RCC 7860 (cell line): ENCODE data around the gene RFWD3.
"Not testable (repeated sequence)": the region's sequence is repeated elsewhere in the genome, so short reads cannot be mapped to it uniquely, and the experiment has no call there.

Experiments
- DNase-seq: peaks from one replicate; pipeline ENCODE4 v3.0.0-alpha.2; 2015; ENCODE audit warnings: low spot score
- FAIRE-seq: peaks from 2 replicates; lab custom pipeline; 2012; peaks lifted over from hg19 to GRCh38; lab: Jason Lieb, UNC

Gene RFWD3

GRCh38 chr16:74666425-74667254 lies at the start of gene RFWD3:
RFWD3 (minus strand) TSS chr16:74666877; CDS start chr16:74661449, 5,428 bp downstream.
- DNase-seq (peak; percentile 98), FAIRE-seq (peak; percentile 95)

DNA sequence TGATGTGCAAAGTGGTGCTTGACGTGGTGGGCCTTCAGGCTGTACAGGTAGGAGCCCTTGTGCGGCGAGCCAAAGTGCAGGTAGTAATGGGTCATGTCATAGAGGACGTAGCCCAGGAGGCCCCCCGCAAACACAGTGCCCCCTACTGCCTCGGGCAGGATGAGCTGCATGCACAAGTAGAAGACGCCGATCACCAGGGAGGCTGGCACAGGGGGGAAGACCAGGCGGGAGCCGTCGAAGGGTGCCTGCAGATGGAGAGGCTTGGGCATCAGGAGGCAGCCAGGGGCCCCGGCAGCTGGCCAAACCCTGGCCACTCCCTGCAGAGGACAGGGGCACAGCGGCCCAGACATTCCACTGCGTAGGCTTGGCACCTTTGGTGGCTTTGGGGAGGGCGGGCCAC lies 49.7 kb upstream of the RFWD3 start:
- no peak for FAIRE-seq
- DNase-seq, result no peak

DNA sequence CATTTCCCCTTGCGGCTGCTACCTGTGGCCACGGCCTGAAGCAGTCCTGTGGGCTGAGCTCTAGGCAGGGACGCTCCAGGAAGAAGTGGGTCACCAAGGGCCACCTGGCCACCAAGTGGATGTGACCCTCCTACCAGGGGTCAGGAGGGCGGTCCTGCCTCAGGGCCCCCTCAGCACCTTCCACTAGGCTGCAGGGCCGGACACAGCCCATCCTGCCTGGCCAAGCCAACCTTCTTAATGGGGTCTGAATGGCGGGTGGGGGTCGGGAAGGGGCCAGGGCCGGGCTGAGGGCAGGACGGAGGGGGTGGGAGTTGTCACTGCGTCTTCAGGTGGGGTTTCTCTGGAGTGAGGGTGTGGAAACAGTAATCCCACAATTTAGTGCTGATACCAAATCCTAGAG lies 47.2 kb upstream of the RFWD3 start:
- no peak for DNase-seq
- FAIRE-seq, result no peak

GRCh38 chr16:74713325-74713724 lies 46.6 kb upstream of the RFWD3 start:
- DNase-seq (no peak), FAIRE-seq (no peak)

DNA sequence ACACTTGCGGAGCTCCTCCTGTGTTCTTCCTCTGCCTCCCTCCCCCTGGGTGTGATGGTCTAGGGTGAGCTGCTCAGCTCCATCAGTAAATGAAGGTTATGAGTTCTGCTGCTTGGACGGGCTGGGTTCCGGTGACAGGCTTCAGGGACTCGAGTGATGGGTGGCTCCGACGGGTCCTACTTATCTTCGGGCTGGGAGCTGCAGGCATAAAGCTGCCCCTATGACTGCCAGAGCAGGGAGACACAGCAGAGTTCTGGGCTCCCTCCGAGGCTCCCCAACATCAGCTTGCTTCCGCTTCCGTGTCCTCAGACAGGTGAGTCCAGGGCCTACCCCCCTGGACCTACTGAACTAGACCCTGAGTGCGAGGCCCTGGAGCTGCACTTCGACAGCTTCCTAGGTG lies 45.3 kb upstream of the RFWD3 start:
- no peak for FAIRE-seq
- DNase-seq, result no peak

- DNase-seq (no peak), FAIRE-seq (no peak)
Measured at GRCh38 chr16:74710401-74710800, 43.7 kb upstream of the RFWD3 start.

DNA sequence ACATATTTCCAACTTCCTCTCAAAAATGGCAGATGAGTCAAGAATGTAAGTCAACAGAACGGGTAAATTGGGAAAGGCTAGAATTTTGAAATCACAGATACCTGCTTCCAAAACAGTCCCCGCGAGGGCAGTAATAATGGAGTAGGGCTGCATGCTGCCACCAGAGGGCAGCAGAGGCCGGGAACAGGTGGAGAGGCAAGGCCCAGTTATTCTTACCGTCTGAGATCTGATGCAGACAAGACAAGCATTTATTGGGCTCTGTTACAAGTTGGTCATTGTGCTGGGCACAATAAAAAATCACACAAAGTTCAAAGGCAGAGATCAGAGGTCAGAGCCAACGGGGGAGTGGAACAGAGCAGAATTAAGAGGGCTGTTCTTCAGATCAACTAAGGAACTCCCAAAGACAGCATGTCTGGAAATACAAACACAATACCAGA lies 42.8 kb upstream of the RFWD3 start:
- DNase-seq (peak; percentile 39), FAIRE-seq (no peak)

DNA sequence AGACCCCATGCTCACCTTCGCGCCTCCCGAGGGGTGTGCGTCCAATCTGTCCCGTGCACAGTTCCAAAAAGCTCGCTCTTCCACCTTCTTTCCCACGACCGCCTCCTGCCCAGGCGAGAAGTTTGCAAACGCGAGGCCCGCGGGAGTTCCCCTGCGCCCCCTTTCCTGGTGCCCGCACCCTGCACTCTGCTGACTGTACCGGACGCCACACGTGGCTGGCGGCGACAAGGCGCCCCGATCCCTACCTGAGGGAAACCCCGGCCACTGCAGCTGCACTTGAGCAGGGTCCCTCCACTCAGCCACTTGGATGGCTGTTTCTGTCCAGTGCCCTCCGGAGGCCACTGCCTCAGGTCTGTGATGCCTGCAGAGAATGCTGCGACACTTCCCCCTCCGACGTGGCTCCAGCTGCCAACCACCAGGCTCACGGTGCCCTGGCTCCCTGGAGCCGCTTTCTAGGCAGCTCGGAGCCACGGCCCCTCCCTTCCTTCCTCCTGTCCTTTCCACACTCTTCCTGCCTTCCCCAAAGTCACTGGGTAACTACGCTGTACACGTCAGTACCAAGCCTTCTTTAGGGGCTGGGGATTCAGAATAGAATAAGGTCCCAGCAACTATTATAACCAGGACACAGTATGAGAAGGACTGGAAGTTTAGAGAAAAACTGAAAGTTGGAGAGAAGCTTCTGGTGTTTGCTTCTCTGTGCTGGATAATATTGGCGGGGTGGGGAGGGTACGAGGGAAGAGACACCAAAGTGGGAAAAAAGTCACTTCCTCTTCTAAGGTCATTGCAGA lies 34.0 kb upstream of the RFWD3 start, which contains the start of gene MLKL:
Gene MLKL, minus strand, starts transcription at position 425 of the 788 bp plus-strand sequence. CDS start 5,105 bp downstream, outside the sequence.
- FAIRE-seq (no peak), DNase-seq (peak; percentile 71)

DNA sequence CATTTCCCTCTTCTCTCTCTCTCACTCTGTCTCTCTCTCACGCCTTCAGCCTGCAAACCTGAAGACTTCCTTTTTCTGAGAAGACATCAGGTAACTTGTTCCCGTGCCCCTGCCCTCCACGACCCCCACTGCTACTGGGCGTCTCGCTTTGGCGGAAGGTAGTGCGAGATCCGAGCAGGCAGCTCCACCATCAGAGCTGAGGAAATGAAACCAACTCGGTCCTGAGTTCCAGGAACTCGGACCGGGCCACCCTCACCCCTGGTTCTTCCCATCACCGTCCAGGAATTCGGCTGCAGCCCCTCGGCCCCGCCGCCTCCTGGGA lies 33.4 kb upstream of the RFWD3 start:
- DNase-seq (peak; percentile 11), FAIRE-seq (no peak)

- FAIRE-seq (no peak), DNase-seq (no peak)
Measured at GRCh38 chr16:74699666-74700065, 33.0 kb upstream of the RFWD3 start.

DNA sequence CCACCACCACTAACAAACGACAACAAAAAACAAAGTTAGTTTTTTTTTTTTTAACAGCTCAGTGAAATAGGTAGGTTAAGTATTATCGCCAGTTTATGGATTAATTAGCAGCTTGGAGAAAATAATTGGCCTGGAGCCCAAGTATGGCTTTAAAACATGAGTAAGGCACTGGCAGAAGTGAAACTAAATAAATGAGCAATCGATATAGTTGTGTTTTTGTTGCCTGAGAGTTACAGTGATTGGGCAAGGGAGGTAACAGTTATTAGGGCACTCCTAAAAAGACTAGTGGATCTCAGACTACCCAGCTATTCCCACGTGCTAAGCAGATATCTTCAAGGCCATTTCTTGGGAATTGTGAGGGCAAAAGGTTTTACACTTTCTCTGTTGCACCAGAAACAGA lies 31.5 kb upstream of the RFWD3 start:
- FAIRE-seq, result no peak
- no peak for DNase-seq

DNA sequence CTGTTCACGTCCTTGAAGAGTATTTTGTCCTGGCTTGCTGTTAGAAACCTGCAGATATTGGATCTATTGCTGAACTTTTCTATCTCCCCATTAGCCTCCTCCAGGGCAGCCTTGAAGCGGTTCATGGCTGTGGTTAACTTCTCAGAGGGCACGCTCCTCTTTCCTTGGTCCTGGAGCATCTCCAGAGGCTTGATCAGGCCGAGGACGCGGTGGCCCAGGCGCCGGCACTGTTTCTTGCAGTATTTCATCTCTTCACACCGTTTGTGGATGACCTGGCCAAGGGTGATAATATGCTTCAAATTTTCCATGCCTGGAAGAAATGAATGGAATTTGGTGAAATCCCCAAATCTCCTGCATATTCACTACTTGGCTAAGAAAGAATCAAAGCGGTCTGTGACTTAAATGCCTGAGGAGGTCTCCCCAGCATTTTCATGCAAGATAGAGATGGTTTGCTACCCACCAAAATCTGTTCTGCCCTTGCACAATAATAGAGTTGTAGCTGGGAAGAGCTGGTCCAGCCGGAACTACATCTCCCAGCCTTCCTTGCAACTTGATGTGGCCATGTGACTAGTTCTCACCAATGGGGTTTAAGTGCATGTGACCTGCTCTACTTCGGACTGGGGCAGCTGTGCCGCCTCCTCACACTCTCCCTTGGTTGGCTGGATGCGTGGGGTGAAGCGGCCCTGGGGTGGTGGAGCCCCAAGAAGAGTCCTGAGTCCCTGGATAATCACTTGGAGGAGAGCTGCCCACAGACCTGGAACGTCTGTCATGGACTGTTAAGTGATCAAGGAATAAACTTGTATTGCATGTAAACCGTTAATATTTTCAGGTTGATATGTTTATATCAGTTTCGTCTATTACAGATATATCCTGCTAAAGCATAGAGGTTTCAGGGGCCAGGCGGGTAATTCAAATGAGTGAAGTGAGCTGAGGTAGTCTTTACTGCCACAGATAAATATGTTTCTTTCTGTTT lies 29.1 kb upstream of the RFWD3 start:
- DNase-seq (peak; percentile 71), FAIRE-seq (no peak)

GRCh38 chr16:74691093-74691855 lies 24.6 kb upstream of the RFWD3 start:
- FAIRE-seq (no peak), DNase-seq (no peak)

DNA sequence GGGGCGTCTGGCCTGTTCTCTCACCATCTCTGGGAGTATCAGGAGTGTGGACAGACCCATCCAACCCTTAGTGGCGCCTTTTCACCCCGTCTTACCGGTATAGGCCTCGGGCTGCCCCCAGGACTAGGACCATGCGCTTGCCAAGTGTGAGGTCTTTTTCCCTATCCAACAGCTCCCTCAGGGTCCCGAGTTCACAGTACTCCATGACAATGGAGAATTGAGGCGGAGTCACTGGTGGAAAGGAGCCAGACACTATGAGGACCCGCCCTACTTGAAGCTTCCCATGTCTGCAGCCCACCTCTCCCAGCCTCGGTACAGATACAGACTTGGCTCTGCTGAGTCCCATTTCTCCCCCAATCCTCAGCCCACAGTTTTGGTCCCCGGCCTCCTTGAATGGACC lies 15.9 kb upstream of the RFWD3 start:
- no peak for FAIRE-seq

GRCh38 chr16:74680681-74681080 lies 14.0 kb upstream of the RFWD3 start:
- FAIRE-seq, result no peak

More for the DNA sequence above, 15.9 kb upstream of the RFWD3 start:
- DNase-seq, result no peak

DNA sequence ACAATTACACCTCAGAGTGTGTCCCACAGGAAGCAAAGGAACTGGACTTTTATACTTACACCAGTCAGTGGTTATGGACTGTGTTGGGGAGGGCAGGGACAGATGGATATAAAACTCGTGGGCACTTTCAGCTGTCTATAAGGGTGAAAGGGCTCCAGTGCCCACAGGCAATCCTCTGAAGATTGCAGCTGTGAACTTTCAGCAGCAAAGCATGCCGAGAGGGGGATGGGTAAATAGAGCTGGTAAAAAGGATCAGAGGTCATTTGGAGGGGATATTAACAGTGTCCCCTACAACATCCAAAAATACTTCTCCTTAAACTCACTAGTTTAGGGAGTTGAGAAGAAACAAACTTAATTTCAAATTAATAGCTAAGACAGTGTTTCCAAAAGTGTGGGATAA lies 13.3 kb upstream of the RFWD3 start:
- FAIRE-seq (no peak), DNase-seq (no peak)

More at GRCh38 chr16:74680681-74681080, 14.0 kb upstream of the RFWD3 start:
- no peak for DNase-seq

- FAIRE-seq (no peak), DNase-seq (no peak)
Measured at GRCh38 chr16:74677868-74678267, 11.2 kb upstream of the RFWD3 start.

DNA sequence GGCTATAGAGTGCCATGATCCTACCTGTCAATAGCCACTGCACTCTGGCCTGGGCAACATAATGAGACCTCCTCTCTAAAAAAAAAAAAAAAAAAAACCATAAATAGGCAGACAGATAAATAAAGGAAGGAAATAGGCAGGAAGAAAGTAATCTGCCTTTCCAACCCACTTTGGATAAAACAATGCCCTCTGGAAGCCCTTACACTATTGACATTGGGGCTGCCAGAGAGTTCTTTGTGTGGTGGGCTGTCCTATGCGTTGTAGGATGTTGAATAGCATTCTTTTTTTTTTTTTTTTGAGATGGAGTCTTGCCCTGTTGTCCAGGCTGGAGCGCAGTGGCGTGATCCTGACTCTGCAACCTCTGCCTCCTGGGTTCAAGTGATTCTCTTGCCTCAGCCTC lies 7.2 kb upstream of the RFWD3 start:
- no peak for FAIRE-seq
- DNase-seq, result no peak

- DNase-seq, FAIRE-seq: not testable (repeated sequence)
Measured at GRCh38 chr16:74668877-74669276, 2.2 kb upstream of the RFWD3 start.

DNA sequence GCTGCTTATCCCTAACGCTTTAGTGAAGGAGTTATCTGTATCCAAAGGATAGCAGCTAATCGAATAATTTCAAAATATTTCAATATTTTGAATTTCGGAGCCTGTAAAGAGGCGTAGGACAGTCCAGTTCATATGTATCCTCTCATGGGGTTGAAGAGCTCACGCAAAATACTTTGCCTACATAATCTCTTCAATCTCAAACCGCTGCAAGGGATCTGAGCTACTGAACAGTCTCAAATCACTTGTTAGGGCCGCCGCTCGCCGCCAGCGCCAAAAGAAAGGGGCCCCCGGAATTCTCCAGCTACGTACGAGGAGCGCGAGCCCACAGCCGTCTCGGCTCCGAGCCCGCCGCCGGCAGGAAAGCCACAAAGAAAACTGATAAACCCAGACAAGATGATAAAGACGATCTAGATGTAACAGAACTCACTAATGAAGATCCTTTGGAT lies 601 bp upstream of the RFWD3 start:
- no peak for DNase-seq
- no peak for FAIRE-seq
